ENCODE measurements around the gene MRPL45.

The MRPL45 gene

DNA sequence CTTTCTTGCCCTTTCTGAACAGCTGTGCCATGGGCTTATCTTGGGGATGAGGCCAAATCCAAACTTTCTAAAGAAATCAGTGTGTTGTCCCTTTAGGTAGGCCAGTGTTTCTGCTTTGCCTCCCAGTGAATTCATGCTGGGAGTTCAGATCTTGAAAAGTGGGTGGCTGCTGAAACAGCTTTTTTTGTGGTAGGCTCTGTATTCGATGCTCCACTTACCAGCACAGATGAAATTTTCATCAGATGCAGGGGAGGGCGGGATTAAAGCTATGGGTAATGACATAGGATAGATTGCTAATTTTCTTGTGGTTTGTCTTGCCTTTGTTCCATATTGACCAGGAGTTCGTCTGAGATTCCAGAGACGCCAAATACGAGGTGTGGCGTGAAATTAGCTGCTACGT, 57.5 kb downstream of the MRPL45 start:
- no peak for TF ChIP-seq ZNF8 (CRISPR knock-in tag; IDR thresholded peaks at IDR 0.05)
- TF ChIP-seq, protein P1, sequence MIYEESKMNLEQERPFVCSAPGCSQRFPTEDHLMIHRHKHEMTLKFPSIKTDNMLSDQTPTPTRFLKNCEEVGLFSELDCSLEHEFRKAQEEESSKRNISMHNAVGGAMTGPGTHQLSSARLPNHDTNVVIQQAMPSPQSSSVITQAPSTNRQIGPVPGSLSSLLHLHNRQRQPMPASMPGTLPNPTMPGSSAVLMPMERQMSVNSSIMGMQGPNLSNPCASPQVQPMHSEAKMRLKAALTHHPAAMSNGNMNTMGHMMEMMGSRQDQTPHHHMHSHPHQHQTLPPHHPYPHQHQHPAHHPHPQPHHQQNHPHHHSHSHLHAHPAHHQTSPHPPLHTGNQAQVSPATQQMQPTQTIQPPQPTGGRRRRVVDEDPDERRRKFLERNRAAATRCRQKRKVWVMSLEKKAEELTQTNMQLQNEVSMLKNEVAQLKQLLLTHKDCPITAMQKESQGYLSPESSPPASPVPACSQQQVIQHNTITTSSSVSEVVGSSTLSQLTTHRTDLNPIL (CRISPR knock-in tag; IDR thresholded peaks at IDR 0.05; ENCODE audit: low read depth) = no peak
- TF ChIP-seq CSDC2 (CRISPR knock-in tag; IDR thresholded peaks at IDR 0.05) = no peak
- no peak for TF ChIP-seq RARB (CRISPR knock-in tag; IDR thresholded peaks at IDR 0.05)
- no peak for ATAC-seq

DNA sequence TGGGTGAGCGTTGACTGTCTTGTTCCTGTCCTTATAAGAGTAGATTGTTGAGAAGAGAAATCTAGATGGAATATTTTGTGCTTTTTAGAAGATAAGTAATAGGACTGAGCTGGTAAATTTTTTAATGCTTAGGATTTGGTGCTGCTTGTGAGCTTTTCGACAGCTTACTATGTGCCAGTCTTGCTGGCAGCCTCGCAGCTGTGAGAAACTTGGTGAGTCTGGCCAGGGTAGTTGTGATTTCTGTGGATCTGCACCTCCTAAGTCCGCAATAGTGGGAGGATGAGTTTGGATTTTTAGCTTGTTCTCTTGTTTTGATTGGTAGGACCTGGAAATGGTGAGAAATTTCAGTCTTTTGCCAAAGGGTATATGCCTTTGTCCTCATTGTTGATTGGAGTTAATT, 58.3 kb downstream of the MRPL45 start:
- TF ChIP-seq, protein P2, sequence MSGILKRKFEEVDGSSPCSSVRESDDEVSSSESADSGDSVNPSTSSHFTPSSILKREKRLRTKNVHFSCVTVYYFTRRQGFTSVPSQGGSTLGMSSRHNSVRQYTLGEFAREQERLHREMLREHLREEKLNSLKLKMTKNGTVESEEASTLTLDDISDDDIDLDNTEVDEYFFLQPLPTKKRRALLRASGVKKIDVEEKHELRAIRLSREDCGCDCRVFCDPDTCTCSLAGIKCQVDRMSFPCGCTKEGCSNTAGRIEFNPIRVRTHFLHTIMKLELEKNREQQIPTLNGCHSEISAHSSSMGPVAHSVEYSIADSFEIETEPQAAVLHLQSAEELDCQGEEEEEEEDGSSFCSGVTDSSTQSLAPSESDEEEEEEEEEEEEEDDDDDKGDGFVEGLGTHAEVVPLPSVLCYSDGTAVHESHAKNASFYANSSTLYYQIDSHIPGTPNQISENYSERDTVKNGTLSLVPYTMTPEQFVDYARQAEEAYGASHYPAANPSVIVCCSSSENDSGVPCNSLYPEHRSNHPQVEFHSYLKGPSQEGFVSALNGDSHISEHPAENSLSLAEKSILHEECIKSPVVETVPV (CRISPR knock-in tag; IDR thresholded peaks at IDR 0.05) = no peak
- no peak for TF ChIP-seq ESRRG (CRISPR knock-in tag; IDR thresholded peaks at IDR 0.05)
- TF ChIP-seq, protein P1 (CRISPR knock-in tag; IDR thresholded peaks at IDR 0.05; ENCODE audit: low read depth) = no peak
- no peak for TF ChIP-seq ZFP3 (CRISPR knock-in tag; IDR thresholded peaks at IDR 0.05)
- TF ChIP-seq, protein P3, sequence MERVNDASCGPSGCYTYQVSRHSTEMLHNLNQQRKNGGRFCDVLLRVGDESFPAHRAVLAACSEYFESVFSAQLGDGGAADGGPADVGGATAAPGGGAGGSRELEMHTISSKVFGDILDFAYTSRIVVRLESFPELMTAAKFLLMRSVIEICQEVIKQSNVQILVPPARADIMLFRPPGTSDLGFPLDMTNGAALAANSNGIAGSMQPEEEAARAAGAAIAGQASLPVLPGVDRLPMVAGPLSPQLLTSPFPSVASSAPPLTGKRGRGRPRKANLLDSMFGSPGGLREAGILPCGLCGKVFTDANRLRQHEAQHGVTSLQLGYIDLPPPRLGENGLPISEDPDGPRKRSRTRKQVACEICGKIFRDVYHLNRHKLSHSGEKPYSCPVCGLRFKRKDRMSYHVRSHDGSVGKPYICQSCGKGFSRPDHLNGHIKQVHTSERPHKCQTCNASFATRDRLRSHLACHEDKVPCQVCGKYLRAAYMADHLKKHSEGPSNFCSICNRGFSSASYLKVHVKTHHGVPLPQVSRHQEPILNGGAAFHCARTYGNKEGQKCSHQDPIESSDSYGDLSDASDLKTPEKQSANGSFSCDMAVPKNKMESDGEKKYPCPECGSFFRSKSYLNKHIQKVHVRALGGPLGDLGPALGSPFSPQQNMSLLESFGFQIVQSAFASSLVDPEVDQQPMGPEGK (CRISPR knock-in tag; IDR thresholded peaks at IDR 0.05; ENCODE audit: borderline replicate concordance) = no peak
- TF ChIP-seq CSDC2 (CRISPR knock-in tag; IDR thresholded peaks at IDR 0.05) = no peak
- no peak for TF ChIP-seq OSR1 (CRISPR knock-in tag; IDR thresholded peaks at IDR 0.05)
- no peak for TF ChIP-seq ZFP30 (CRISPR knock-in tag; IDR thresholded peaks at IDR 0.05)
- no peak for TF ChIP-seq SNAI2 (CRISPR knock-in tag; IDR thresholded peaks at IDR 0.05)
- TF ChIP-seq ARNTL (CRISPR knock-in tag; IDR thresholded peaks at IDR 0.05; ENCODE audit: borderline replicate concordance, low read depth) = no peak
- no peak for TF ChIP-seq ZNF8 (CRISPR knock-in tag; IDR thresholded peaks at IDR 0.05)
- no peak for TF ChIP-seq TOX (CRISPR knock-in tag; IDR thresholded peaks at IDR 0.05; ENCODE audit: borderline replicate concordance)
- TF ChIP-seq TCF4 (CRISPR knock-in tag; IDR thresholded peaks at IDR 0.05; ENCODE audit: borderline replicate concordance) = no peak
- no peak for TF ChIP-seq ZC3H10 (CRISPR knock-in tag; IDR thresholded peaks at IDR 0.05)
- no peak for TF ChIP-seq PPARA (CRISPR knock-in tag; IDR thresholded peaks at IDR 0.05; ENCODE audit: borderline replicate concordance)
- no peak for TF ChIP-seq BACH2 (CRISPR knock-in tag; IDR thresholded peaks at IDR 0.05; ENCODE audit: borderline replicate concordance)
- ATAC-seq = no peak

DNA sequence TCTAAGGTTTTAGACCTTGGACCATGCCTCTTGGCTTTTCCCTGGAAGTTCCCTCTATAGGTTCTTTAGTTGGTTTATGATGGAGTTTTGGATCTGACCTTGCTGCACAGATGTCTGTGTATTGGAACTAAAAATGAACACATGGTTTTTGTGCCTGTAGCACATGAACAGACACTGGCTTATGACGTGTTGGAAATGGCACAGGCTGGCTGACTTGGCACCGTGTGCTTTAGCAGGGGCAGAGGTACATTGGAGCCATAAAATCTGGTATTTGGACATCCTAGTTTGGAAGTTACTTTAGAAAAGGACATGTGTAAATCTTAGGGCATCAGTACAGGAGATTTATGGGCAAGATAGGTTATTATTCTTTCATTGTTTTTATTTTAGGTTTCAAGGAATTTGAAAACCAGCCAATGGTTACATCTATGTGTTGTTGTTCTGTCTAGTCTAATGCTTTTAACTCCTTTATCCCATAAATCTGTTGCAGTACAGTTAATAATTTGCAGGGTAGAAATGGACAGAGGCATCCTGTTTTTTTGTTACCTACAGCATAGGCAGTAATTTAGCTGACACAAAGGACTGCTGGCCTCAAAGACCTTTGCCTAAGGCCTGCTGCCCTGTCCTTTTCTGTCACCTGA, 60.6 kb downstream of the MRPL45 start:
- ATAC-seq = peak; percentile 37; the same call in 2 of the 3 replicates
- TF ChIP-seq, protein P4, sequence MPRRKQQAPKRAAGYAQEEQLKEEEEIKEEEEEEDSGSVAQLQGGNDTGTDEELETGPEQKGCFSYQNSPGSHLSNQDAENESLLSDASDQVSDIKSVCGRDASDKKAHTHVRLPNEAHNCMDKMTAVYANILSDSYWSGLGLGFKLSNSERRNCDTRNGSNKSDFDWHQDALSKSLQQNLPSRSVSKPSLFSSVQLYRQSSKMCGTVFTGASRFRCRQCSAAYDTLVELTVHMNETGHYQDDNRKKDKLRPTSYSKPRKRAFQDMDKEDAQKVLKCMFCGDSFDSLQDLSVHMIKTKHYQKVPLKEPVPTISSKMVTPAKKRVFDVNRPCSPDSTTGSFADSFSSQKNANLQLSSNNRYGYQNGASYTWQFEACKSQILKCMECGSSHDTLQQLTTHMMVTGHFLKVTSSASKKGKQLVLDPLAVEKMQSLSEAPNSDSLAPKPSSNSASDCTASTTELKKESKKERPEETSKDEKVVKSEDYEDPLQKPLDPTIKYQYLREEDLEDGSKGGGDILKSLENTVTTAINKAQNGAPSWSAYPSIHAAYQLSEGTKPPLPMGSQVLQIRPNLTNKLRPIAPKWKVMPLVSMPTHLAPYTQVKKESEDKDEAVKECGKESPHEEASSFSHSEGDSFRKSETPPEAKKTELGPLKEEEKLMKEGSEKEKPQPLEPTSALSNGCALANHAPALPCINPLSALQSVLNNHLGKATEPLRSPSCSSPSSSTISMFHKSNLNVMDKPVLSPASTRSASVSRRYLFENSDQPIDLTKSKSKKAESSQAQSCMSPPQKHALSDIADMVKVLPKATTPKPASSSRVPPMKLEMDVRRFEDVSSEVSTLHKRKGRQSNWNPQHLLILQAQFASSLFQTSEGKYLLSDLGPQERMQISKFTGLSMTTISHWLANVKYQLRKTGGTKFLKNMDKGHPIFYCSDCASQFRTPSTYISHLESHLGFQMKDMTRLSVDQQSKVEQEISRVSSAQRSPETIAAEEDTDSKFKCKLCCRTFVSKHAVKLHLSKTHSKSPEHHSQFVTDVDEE (CRISPR knock-in tag; IDR thresholded peaks at IDR 0.05) = no peak
- TF ChIP-seq ISL1 (CRISPR knock-in tag; IDR thresholded peaks at IDR 0.05) = peak; percentile 61

Data from SK-N-SH treated with all-trans-retinoic acid at 6 μM for 48 hours (cell line).